H1 (cell line): Measurements from ENCODE around the gene CCDC107. TPM values are rescaled to one million over a fixed set of nuclear protein-coding genes. Genes with fewer than 3 reads are reported as not detected.

Experiments used
- CHD7 ChIP-seq: fragments of 300-600 bp; sonication (generic); IDR thresholded peaks from 2 replicates; pipeline ENCODE4 v1.7.1; 2012; ENCODE audit warnings: low read length, moderate library complexity, mild to moderate bottlenecking, inconsistent platforms; ENCODE audit not compliant: insufficient replicate concordance
- CREB1 ChIP-seq: IDR thresholded peaks from 2 replicates; pipeline ENCODE4 v1.6.1; 2012; ENCODE audit warnings: inconsistent platforms
- EGR1 ChIP-seq: IDR thresholded peaks from 2 replicates; pipeline ENCODE4 v1.6.1; 2011; ENCODE audit warnings: low read depth, low read length, borderline replicate concordance
- GABPA ChIP-seq: IDR thresholded peaks from 2 replicates; pipeline ENCODE4 v1.6.1; 2011; ENCODE audit warnings: mild to moderate bottlenecking, low read length, moderate library complexity, borderline replicate concordance; ENCODE audit not compliant: insufficient read depth
- JUN ChIP-seq: IDR thresholded peaks from 2 replicates; pipeline ENCODE4 v1.6.1; 2011; ENCODE audit warnings: low read depth, mild to moderate bottlenecking, improper control_type of control experiment, low read length
- JUND ChIP-seq: IDR thresholded peaks from 2 replicates; pipeline ENCODE4 v1.6.1; 2011; ENCODE audit warnings: mild to moderate bottlenecking, improper control_type of control experiment, low read length
- RAD21 ChIP-seq, 2 experiments: IDR thresholded peaks in 1 of 2; conservative IDR thresholded peaks in 1 of 2; 2 replicates each; pipeline ENCODE4 v1.6.1; 2011; ENCODE audit warnings: low read depth in 2 of 2, low read length in 2 of 2, improper control_type of control experiment in 1 of 2, inconsistent platforms in 1 of 2, mild to moderate bottlenecking in 1 of 2, moderate library complexity in 1 of 2
- RFX5 ChIP-seq: IDR thresholded peaks from 2 replicates; pipeline ENCODE4 v1.6.1; 2011; ENCODE audit warnings: low read depth, low read length, improper control_type of control experiment, borderline replicate concordance
- TEAD4 ChIP-seq: IDR thresholded peaks from 2 replicates; pipeline ENCODE4 v1.6.1; 2012; ENCODE audit warnings: low read depth, low read length, inconsistent platforms, mixed read lengths
- polyA plus RNA-seq, 7 experiments: library from polyadenylated mRNA; depleted of rRNA in 3 of 7; stranded (reverse) in 5 of 7; unstranded in 2 of 7; fragments of >200 nt in 5 of 7; fragments of 200-250 nt in 2 of 7; gene quantifications; 1 replicate in 5 of 7; 2 replicates in 1 of 7; 4 replicates in 1 of 7; pipeline versions ENCODE4 v1.2.1 to v1.2.3, GENCODE V29; 2011 to 2013; ENCODE audit warnings: missing spikeins in 2 of 7, mixed read lengths in 2 of 7
- total RNA-seq: library from RNA; stranded (reverse); fragmentation: NEBNext Ultra II Directional; extraction: Animal tissue kit (Norgen Biotek cat#: 25700); gene quantifications from 2 replicates; pipeline ENCODE4 v1.2.1, GENCODE V29; 2021

CCDC107 gene
- total and polyA plus RNA-seq, 2 of the 8 experiments (the other 6 are each of a cell fraction or from before 2014, with no cell fraction given), result 8.2 to 9.0 TPM

- TF ChIP-seq CHD7 (no peak), RFX5 (no peak), JUN (no peak), RAD21 (IDR thresholded peaks at IDR 0.05 in 1 of 2, conservative IDR thresholded peaks at IDR 0.05 in 1 of 2; ENCODE audit: low read depth in 2 of 2, low read length in 2 of 2) (no peak), CREB1 (no peak), EGR1 (no peak), GABPA (no peak), JUND (no peak), TEAD4 (no peak)
Observed at GRCh38 chr9:35619800-35620158, 38.3 kb upstream of the CCDC107 start (continued).
